HG03442 (cell line): ENCODE data around the gene PSMG4.

Experiments
- ATAC-seq: cut with Tn5 transposase; IDR thresholded peaks from one replicate; pipeline ENCODE4 v1.9.1; 2021; ENCODE audit warnings: mild to moderate bottlenecking, moderate library complexity; ENCODE audit not compliant: unreplicated experiment

The PSMG4 gene

DNA sequence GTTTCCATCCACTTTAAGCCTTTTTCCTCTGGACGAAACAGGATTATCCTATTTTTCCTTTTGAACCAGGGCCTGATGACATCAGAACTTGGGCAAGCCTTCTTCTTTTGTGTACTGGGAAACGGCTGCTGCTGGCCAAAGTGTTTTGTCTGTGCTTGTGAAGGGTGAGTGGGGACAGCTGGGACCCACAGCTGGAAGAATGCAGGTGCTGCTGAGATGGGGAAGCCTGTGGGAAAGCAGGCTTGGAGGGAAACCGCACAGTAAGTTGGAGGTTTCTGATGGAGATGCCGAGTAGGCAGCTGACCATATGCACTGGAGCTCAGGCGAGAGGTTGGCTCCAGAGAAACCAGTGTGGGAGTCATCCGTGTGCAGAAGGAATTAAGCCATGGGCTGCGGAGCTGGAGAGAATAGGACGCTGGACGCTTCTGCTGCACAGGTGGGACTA is 8.5 kb upstream of the PSMG4 start:
- no peak for ATAC-seq

DNA sequence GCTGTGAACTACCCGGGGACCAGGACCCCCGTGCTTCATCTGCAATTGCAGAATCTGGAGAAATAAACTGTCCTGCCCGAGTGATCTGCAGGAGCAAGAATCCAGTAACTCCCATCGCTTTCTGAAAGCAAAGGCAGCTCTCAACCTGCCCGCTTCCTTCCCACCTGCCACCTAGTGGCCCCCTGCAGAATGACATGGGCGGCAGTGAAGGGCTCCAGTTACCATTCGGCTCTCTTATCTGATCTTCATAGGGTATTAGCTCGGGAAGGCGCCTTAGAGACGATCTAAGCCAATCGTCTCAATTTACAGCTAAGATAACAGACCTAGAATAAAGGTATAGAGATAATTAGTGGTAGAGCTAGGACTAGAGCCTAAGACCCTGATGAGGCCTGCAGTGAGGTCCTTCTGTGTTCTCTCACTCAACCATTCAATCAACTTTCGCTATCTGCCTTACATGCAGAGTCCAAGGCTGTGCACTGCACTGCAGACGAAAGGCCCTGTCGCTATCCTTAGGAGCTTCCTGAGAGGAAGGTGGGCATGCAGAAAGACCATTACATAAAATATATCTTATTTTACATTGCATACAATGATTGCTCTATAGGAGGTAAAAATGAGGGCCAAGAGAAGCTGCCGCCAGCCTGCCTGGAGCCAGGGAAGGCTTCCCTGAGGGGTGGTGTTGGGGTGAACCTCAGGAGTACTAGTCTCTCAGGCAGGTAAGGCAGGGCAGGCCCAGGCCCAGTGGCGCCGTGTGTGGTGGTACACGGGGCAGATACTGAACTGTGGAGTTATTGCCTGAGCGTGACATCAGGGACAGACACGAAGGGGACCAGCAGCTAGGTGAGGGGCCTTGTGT is 7.1 kb upstream of the PSMG4 start:
- peak; percentile 79 for ATAC-seq

DNA sequence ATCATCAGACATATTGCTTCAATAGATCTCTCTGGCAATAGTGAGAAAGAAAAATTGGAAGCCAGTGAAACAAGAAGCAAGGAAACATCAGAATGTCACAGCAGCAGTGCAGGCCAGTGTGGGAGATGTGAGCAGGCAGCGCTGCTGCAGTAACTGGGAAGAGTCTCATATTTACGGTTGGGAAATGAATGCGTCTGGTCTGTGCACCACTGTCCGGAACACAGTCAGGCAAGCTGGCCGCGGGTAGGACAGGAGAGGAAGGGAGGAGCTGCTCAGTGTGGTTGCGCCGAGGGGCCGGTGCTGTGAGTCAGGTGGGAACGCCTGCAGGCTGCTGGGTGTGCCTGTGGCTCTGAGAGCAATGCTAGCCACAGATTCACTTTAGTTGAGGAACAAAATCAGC is 6.4 kb upstream of the PSMG4 start:
- ATAC-seq = no peak

DNA sequence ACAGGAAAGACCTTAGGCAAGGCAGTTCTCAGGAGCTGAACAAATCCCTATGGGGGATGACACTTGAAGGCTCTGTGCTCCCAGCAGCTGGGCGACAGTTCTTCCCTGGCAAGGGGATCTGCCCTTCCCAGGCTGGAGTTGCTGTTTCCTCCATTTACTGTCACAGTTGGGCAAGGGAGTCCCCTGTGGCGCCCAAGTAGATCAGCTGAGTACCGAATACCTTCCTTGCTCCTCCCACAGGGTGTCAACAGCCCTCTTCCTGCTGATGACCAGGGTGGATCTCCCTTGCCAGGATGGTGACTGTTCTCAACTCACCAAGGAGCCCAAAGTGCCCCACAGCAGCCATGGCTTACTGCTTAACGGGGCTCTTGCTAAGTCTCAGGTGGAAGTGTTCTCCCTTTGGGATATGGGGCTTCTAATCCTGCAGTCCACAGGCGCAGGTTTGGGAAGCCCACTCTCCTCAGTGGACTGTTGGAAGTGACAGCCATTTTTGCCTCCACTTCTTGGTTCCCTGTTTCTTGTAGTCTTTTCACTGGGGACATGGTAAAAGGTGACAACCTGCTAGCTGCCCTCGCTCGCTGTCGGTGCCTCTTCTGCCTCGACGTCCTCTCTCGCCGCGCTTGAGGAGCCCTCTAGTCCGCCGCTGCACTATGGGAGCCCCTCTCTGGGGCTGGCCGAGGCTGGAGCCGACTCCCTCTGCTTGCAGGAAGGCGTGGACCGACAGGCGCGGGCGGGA is 5.7 kb upstream of the PSMG4 start:
- no peak for ATAC-seq

DNA sequence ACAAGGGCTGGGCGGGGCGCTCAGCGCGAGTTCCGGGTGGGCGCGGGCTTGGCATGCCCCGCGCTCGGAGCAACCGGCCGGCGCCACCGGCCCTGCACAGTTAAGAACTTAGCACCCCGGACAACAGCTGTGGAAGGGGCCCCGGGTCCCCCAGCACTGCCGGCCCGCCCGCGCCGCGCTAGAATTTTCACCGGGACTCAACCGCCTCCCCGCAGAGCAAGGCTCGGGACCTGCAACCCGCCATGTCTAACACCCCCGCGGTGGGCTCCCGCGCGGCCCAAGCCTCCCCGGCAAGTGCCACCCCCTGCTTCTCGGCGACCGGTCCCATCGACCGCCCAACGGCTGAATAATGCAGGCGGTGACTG is 5.2 kb upstream of the PSMG4 start:
- ATAC-seq = no peak

DNA sequence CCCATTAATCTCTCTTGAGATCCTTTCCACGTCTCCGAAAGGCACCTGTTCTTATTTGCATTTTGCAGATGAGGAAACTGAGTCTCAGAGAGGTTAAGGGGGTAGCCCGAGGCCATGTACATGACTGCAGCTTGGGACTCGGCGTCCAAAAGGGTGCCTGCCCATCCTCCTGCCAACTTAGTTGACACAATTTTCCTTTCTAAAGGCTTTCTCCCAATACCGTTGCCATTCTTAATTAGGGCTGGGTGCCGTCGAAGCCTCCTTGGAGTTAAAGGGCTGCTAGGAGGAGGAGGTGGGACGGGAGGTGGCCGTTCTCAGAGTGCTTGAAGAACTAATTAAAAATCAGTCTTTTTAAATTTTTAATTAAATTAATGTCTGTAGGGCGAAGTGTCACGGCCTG is 546 bp upstream of the PSMG4 start:
- ATAC-seq = no peak

DNA sequence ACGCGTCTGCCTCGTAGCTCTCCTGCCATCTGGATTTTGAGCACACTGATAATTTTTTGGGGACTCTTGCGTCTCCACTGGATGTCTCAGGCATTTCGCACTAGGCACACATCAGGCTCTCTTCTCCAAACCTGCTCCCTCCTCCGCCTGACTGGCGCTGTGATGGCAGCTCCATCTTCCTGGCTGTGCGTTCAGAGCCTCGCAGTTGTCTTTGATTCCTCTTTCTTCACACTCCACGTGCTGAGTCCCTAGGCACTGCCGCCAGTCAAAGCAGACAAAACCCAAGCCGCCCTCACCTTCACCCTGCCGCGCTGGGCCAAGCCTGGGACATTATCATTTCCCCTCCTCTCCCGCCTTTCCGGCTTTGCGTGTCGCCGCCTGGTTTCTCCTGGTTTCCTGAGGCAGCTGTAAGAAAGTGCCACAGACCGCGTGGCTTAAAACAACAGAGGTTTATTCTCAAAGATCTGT is 778 bp downstream of the PSMG4 start:
- ATAC-seq = peak; percentile 23

DNA sequence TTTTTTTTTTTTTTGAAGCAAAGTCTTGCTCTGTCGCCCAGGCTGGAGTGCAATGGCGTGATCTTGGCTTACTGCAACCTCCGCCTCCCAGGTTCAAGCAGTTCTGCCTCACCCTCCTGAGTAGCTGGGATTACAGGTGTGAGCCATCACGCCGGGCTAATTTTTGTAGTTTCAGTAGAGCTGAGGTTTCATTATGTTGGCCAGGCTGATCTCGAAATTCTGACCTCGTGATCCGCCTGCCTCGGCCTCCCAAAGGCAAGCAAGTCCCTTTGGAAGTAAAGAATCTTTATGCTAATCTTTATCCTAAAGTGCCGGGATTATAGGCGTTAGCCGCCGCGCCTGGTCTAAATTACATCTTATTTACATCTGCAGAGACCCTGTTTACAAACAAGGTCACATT is 1.5 kb downstream of the PSMG4 start:
- no peak for ATAC-seq

DNA sequence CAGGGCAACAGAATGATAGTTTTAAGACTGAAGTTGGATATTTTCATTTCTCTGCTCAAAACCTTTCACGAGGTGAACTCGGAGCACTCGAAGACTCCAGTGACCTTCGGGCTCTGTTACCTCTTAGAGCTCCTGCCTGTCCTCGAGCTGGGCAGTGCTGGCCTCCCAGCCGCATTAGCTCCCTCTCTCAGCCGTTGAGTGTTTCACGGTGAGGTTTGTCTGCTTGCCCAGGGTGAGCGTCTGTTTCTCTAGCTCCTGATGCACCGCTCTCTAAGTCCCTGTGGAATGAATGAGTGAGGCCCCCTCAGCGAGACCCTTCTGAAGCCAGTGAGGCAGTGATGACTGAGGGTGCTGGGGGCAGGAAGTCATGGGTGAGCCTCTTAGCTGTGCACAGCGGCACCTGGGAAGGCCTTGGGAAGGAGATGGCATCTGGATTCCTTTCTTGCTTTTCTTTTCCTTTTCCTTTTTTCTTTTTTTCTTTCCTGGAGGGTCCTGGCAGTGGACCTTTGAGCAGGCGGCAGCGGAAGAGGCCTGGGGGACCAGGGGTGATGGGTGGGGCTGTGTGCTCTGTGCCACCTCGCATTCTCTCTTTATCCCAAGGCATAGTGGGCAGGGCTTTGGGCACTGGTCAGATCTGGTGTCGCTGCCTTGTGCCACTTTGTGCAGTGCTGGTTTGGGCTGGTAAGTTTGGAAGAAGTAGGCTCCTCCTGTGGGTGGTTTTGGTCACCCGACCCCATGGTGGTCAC is 2.2 kb downstream of the PSMG4 start:
- ATAC-seq = no peak

DNA sequence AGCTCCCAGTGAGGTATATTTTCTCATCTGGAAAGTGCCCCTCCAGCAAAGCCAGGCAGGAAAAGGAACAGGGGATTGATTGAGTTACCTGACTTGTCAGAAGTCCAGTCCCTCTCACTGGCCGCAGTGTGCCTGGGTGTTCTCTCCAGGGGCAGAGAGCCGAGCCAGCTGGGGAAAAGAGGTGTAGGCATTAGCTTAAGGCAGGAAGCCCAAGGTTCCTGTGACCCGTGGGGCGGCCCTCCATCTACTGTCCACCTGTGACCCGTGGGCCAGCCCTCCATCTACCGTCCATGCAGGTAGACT is 2.7 kb downstream of the PSMG4 start:
- ATAC-seq = no peak

DNA sequence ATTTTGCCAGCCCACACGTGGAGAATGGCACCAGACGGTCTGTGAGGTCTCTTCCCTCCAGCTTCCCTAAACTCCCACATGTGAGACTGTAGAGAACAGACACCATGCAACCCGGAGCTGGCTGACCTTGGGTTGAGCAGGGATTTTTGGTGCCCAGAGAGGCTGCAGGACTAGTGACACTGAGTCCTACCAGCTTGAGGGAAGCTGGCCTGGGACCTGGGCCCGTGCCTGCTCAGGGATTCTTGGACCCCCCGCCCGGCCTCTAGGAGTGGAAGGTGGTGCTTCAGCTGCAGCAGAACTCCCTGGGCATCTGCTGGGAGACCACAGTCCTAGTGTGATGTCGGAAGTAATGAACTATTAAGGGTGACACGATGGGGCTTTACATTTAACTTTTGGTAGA is 3.2 kb downstream of the PSMG4 start:
- no peak for ATAC-seq

DNA sequence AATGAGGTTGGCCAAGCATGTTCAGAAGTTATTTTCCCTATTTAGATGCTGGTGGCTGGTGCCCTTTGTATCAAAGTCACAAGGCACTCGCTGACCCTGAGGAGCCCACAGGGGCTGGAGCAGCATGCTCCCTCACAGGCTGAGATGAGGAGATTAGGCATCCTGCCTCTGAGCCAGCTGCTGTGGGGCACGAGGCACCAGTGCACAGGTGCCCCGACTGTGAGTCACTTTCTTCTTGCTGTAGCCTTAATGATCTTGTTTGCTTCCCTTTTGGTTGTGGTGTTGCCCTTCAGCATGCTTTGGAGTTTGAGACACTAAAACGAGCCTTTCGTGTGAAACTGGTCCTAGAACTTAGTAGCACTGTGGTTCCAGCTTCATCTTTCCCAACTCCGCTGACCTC is 4.3 kb downstream of the PSMG4 start:
- ATAC-seq = no peak

DNA sequence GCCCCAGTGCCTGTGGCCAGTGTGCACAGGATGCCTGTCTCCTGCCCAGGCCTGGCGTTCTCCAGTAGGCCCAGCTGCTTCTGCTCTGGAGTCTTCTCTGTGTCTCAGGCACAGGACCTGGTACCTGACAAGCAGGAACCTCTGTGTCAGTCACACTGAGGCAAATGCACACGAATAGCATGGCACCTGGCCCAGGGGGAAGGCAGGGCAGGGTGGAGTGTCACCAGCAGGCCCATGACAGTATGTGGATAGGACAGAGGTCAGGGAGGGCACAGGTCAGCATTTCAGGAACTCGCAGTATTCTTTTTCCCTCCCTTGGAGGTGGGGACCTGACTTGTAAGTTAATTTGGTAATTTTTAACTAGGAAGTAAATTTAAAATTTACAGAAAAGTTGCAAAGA is 5.6 kb downstream of the PSMG4 start:
- no peak for ATAC-seq

DNA sequence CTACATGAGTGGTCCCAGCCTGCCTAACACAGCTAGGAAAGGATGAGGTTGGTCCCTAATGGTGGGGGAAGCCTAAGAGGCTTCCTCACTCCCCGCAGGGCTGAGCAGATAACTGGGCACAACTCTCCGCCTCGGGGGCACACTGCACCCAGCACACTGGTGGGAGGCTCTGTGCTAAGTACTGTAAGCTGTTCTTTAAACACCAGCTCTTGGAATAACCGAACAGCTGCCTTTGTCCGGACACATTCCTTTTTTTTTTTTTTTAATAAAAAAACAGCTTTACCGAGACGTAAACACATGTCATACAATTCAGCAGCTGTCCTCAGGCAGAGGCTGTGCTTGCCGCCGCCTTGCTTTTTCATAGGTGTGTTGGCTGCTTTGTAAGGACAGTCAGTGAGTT is 6.9 kb downstream of the PSMG4 start:
- no peak for ATAC-seq

DNA sequence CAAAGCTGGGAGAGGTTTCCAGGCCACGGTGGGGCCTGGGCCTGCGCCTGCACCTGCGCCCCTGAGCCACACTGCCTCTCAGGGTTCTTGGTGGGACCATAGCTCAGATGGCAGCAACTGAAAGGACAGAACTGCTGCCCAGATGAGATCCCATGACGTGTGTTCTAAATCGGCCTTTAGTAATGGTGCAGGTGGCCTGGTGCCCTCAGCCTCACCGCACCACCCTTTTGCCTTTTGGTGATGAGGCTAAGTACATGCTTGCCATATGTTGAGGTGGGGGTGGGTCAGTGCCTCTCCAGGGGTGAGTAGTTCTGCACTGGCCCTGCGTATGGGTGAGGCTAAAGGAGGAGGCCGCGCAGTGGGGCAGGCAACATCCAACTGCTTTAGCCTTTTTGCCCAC is 7.4 kb downstream of the PSMG4 start:
- ATAC-seq = no peak

DNA sequence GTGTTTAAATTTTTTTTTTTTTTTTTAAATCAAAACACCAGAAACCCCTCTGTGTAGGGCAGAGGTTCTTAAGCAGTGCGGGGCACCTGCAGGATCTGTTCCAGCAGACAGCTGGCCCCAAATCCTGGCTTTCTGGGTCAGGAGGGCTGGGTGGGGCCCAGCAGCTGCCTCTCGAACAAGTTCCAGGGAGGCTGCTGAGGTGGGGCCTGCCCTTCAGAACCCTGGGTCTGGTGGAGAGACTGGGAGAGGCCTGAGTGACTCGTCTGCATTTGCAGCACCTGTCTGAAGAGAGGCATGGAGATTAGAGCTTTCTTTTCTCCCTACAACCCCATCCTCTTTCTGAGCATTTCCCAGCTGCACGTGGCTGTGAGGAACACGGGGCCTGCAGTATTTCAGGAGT is 8.4 kb downstream of the PSMG4 start:
- no peak for ATAC-seq

DNA sequence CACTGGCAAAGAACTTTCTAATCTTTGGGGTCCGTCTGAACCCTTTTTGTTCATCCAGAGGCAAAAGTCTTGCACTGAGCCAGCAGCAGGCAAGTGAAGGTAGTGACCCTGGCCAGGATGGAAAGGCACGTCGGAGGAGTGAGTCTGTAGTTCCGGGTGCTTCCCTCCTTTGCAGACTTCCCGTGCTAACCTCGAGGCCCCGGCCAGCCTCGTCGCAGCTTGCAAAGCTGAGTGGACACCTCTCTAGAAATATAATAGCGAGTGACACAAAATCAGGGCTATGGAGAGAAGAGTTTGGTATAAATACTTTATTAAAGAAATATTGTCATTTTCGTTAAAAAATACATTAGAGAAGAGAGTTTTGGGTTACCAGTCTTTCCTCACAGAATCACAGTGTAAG is 9.9 kb downstream of the PSMG4 start:
- ATAC-seq = no peak

DNA sequence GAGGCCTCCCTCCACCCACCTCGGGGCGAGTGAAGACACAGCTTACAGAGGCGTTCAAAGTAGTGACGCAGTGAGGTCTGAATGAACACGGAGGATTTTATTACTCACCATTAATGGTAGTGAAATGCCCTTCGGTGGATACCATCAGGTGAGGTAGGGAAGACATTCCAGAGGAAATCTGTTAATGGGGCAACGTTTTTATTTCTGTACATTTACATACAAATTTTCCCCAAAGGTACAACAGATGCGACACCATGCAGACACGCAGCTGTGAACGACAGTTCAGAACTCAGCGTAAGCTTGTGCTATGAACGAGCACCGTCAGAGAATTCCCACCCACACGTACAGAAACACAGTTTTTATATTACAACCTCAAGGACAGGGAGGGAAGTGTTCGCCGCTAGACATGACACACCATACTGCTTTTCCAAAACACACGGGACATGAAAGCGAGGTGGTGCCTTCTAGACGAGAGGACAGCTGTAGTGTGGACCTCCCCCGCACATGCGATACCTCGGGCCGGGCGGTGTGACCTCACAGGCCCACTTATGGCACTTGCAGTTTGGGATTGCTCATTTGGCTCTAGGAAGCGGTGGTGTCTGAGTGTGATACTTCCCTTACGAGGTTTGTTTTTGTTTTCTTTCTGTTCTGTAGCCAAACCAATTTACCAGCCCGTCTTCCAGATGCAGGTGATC is 10.7 kb downstream of the PSMG4 start:
- ATAC-seq = no peak

DNA sequence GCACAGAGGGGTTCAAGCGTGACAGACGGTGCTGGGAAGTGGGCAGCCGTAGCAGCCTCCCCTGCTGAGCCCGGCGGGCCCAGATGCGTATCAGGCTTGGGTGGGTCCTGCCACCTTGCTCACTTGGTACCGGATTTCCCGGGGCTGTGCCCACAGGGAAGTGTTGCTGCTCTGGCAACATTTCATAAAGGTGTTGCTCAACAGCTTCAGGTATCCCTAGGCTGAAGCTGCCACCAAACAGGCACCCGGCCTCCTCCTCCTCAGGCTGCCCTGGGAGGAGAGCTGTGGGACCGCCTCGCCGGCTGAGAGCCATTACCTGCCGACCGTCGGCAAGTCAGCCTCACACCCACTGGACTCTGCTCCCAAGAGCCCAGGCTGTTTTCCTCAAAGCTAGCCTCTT is 11.5 kb downstream of the PSMG4 start:
- ATAC-seq = no peak

DNA sequence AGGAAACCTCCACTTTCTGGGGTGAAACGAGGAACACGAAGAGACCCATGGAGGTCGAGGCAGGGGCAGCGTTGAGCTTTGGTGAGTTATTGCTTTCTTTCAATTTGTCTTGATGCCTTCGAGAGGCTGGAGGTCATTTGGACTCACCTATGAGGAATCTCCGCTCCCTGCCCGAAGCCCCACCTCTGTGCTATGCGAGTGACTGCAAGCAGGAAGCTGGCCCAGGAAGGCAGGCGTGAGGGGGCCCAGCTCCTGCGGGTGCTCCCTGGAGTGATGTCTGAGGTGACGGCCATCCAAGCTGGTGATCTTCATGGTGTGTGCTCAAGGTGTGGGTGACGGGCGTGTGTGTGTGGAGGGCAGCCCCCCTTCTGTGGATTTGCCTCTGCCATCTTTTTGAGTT is 13.0 kb downstream of the PSMG4 start:
- ATAC-seq = no peak

DNA sequence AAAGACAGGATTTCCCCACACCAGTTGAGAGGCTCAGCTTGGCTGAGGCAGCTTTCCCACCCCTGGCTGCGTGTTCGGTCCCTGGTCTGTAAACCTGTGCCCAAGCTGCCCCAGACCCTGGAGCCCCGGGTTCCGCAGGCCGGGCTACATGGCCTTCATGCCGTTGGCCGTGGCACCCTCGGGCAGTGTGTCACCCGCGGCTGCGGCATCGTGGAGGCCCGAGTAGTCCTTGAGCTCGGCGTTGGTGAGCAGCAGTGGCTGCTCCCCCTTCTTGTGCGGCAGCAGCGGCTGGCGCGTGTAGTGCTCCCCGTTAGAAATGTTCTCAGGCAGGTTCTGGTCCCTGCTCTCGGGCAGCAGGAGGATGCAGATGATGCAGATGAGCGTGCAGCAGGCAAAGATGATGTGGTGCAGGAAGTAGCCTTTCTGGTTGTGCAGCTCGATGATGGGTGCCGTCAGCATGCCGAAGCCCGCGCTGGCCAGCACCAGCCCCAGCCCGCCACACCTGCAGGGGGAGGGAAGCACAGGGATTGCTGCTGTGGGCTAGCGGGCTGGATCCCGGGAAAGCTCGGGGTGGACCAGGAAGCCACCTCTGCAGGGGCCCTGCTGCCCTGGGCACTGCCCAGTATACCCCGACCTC is 14.3 kb downstream of the PSMG4 start:
- ATAC-seq = no peak
